HG02970 (cell line): ENCODE results near the gene ICA1L.

Experiments
- ATAC-seq: cut with Tn5 transposase; IDR thresholded peaks from one replicate; pipeline ENCODE4 v1.9.1; 2021; ENCODE audit warnings: mild to moderate bottlenecking, moderate library complexity, moderate number of reproducible peaks; ENCODE audit not compliant: unreplicated experiment, low FRiP score

The ICA1L gene

DNA sequence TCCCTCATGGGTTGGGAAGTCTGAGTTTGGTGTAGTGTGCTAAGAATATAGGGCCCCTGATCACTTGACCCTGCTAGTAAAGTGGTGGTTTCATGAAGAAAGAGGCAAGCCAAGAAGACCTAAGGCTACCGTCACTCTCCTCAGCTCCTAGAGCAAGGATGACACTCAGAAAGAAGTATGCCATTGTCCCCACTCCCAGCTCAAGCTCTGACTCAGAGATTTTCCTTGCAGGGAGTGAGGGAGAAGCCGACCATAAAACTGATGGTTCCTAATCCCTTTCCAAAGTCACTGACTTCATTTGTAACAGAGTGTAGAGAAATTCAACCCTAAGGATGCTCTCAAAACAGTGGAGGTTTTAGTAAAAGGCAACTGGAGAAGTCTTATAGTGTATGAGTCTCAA is 80.9 kb downstream of the ICA1L start:
- no peak for ATAC-seq

DNA sequence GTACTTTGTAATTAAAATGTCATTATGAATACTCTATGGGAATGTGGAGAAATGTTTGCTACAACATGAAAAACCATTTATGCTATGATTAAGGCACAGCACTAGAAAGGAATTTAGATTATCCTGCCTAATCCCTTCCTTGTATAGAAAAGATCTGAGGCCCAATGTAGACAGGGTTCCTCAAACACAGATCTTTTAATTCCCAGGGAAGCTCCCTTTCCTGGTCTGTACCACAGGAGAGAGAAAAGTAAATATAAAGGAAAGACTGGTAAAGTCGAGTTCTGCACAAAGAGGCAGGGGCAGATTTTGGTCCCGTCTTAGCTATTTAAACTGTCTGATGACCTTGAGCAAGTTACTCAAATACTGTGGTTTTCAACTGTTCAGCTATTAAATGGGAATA is 84.7 kb downstream of the ICA1L start:
- no peak for ATAC-seq

DNA sequence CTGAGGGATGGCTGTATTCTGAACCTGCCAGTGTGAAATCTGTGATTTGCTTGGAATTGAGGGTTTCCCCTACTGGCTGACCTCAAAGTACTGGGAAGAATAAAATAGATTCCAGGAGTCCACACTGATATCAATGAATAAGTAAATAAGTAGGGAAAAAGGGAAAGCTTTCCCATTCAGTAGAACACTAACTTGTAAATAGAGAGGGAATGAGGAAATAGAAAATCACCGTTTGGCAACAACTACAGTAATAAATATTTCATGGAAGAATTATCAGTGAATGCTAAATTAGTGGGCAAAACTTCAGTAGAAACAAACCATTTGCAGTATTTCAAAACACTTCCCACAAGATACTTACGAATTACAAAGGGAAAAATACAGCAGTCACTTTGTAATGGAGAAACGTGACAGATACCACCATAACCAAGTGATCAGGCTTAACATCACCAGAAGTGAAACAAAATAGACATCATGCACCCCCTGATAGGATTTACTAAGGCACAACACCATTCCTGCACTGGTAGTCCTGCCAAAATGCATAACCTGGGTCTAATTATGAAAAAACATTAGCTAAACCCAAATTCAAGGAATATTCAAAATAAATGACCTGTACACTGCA is 88.5 kb downstream of the ICA1L start:
- ATAC-seq = no peak

GRCh38 chr2:202780514-202781021 is 91.0 kb downstream of the ICA1L start:
- ATAC-seq = peak; percentile 85

DNA sequence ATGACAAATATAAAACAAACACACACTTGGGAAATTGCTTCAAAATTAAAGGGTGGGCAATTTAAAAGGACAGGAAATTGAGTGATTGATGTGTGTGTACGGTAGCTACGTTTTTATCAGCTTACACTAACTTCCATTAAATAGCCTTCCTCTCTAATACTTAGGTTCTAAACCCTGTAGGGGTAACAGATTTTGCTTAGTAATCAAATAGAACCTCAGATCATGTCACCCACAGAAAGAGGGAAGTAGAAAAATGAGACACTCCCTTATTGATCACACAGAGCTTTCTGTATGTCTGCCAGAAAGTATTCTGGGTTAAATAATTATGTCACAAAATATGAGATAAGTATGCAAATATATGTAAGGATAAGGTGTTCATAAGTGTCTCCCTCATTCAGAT is 93.3 kb downstream of the ICA1L start:
- no peak for ATAC-seq

DNA sequence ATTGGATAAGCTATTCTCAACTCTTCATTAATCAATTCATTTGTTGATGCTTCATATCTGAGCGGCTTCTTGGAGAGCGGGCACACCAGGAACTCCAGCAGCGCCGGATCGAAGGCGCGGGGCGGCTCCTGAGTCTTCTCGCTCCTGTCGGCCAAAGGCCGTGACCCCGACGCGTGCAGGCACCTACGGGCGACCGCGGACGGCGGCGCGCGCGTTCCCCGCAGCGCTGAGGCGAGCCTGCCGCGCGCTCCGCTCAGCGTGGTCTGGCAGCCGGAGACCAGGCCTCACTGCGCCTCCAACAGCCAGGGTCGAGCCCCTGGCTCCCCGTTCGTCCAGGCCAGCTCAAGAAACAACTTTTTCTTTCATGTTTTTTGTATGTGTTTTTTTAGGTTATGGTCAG is 97.5 kb downstream of the ICA1L start:
- ATAC-seq = no peak

DNA sequence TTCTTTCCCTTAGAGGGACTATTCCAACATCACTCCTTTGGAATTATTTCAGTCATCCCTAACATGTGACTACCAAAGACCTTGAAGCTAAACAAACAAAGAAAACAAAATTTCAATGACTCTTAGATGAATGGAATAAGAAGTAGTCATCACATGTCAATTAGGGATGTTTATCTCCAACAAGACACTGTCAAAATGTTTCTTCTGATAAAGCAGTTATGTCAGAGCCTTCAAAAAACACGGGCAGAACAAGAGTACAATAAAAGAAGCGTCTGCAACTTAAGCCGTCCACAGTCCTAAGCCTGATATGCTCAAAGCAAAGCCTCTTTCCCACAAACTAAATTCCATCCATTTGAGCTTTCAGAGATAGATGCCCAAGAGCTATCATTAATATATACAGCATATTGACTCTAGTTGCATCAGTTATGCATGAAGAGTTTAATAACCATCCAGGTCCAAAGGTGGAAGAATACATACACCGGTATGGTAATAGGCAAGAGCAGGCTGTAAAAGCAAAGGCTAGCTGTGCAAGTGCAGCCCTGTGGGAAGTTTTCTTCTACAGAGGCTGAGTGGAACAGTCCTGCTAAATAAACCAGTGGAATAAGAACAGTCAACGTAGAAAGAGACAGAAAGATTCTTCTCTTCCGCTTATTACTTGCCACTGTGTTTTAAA is 98.1 kb downstream of the ICA1L start:
- ATAC-seq = no peak

DNA sequence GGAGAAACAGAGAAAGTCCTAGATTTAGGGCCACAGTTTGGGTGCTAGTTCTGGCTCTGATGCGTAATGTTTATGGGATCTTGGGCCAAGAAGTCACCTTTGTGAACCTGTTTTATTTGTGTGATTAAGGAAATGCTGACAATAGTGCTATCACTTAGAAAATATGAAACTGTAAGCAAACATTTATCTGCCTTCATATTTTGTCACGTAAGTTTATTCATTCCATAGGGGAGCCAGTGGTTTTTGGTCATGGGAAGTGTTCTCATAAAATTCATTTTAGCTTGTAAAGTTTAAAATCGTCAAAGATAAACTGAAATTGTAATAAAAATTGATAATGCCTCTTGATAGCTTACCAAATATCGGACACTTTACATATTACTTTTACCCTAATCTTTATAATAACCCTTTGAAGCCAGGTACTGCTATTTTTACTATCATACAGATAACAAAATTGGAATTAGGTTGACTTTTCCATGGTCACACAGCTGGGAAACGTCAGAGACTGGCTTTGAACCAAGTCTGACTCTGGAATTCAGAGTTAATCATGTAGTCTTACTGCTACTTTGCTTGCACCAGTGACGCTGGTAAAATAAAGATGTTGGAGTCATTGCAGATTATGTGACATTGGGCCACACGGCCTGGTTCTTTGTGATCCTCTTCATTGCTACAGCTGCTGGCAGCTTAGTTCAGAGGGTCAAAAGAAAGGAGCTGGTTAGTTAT is 99.7 kb downstream of the ICA1L start:
- ATAC-seq = no peak

GRCh38 chr2:202771336-202771735 is 100.2 kb downstream of the ICA1L start:
- no peak for ATAC-seq

DNA sequence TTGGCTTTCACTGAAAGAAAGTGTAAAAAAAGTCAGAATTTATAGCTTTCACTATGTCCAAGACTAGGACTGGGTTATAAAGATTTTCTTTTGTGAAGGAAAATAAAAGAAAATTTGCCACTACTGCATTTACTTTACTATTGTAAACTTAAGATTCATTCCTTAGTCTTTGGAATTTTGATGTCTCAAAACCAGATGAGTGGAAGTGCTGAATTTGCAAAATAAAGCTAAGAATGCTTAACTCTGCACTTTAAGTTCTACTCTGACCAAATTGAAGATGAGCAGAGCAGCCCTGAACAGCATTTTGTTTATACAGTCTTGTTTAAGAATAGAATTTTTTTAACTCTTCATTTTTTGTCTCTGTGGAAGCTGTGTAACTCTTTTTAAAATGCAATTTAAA is 102.4 kb downstream of the ICA1L start:
- ATAC-seq = no peak

GRCh38 chr2:202768273-202768672 is 103.3 kb downstream of the ICA1L start:
- no peak for ATAC-seq

GRCh38 chr2:202765436-202765835 is 106.1 kb downstream of the ICA1L start:
- no peak for ATAC-seq

- ATAC-seq = no peak
These were observed 106.6 kb downstream of the ICA1L start for GRCh38 chr2:202764991-202765390.

DNA sequence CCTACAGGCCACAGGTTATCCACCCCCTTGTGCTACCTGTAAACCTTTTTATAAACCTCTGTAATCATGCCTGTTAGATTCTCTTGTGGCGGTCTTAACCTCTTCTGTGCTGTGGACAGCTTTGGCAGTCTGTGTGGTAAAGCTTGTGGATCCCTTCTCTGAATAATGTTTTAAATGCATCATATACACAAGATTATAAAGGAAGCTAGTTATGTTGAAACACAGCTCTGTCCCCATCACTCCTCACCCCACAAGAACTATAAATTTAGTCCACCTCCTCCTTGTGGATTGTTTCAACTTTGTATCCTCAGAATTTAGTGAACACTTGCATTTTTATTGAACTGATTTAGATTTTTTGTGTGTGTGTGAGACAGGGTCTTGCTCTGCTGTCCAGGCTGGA is 107.7 kb downstream of the ICA1L start:
- no peak for ATAC-seq

GRCh38 chr2:202762556-202762955 is 109.0 kb downstream of the ICA1L start:
- ATAC-seq = no peak

DNA sequence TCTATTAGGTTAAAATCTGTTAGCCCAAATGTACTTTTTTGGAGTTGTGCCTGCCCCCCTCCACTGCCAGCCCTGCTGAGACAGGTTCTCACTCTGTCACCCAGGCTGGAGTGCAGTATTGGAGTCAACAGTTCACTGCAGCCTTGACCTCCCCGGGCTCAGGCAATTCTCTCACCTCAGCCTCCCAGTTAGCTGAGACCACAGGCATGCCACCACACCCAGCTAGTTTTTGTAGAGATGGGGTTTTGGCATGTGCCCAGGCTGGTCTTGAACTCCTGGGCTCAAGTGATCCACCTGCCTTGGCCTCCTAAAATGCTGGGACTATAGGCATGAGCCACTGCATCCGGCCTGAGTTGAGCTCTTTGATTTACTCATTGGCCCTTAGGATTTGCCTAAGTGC is 110.7 kb downstream of the ICA1L start:
- ATAC-seq = no peak

- no peak for ATAC-seq
These were observed 113.0 kb downstream of the ICA1L start for GRCh38 chr2:202758604-202759003.

- ATAC-seq = no peak
These were observed 113.4 kb downstream of the ICA1L start for GRCh38 chr2:202758128-202758527.

DNA sequence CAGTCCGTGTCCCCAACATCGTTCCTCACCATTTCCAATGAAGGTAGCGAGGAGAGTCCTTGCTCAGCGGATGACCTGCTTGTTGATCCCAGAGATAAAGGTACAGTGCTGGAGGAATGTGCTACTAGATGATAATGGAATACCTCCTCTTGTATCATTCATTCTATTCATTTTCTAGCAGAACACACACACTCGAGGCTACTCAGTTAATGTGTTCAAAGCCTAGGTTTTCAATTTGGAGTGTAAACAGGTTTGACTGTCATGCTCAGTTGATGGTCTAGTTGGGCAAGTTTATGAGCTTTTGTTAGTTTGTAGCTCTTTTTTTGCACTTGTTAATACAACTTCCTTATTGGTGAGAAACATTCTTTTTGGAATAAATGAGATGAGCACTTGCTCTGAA is 114.2 kb downstream of the ICA1L start:
- no peak for ATAC-seq

DNA sequence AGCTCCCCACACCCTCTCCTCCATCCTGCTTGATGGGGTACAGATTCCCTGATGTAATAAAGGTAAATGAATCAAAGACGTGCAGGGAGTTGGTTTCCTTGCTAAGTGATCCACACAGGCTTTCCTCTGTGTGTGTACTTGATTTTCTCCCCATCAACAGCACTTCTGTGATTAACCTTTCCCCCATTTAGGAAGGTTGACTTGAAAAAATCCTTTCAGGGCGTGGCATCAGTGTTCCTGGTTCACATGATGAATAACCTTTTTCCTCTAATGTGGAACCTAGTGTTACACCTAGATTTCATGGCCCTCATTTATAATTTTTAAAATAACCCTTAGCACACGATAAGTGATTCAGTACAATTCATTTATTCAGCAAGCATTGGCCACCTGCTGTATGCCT is 115.0 kb downstream of the ICA1L start:
- ATAC-seq = no peak

GRCh38 chr2:202754936-202755335 is 116.6 kb downstream of the ICA1L start:
- no peak for ATAC-seq

DNA sequence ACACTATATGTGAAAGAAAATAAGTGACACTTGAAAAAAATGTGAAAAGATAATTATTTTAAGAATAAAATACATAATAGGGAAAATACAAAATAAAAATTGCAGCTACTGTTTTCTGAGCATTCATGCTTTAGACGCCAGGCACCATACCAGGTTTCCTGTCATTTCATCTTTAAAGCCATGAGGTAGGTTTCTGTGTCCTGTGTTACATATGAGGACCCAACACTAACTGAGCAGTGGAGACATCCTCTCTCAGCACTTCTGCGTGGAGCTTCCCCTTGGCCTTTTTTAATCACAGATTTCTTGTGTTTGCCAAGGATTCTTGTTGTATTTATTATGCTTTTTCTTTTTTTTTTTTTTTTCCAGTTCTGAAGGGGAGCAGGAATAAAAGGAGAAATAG is 119.5 kb downstream of the ICA1L start:
- no peak for ATAC-seq
